Calu3 (cell line): ENCODE results near the gene RAI14. TPM values are rescaled to one million over a fixed set of nuclear protein-coding genes. Genes with fewer than 3 reads are reported as not detected.
"Not testable (repeated sequence)": the region's sequence is repeated elsewhere in the genome, so short reads cannot be mapped to it uniquely, and the experiment has no call there.

Experiments
- BruUV-seq: library from RNA; stranded (reverse); fragments of 400-500 nt; replicated peaks from 2 replicates; lab custom pipeline; 2021; lab: Mats Ljungman, UMichigan
- CTCF ChIA-PET: fragments of 300-600 bp; sonication (Branson Sonifier 250); formaldehyde crosslinking; loops from one replicate; lab custom pipeline; 2022; ENCODE audit warnings: antibody characterized with exemption; lab: Charles Lee
- DNase-seq: peaks from one replicate; pipeline ENCODE4 v3.0.0; 2022
- H3K27ac Mint-ChIP-seq: one replicate; pipeline ENCODE4 v1.8.0; 2022; ENCODE audit warnings: mixed read lengths; ENCODE audit not compliant: unreplicated experiment
- H3K27me3 Mint-ChIP-seq: one replicate; pipeline ENCODE4 v1.8.0; 2022; ENCODE audit warnings: mixed read lengths; ENCODE audit not compliant: unreplicated experiment
- H3K36me3 Mint-ChIP-seq: one replicate; pipeline ENCODE4 v1.8.0; 2022; ENCODE audit warnings: mild to moderate bottlenecking, moderate library complexity, mixed read lengths; ENCODE audit not compliant: insufficient read depth, unreplicated experiment
- H3K4me1 Mint-ChIP-seq: one replicate; pipeline ENCODE4 v1.8.0; 2022; ENCODE audit warnings: mild to moderate bottlenecking, low read depth, mixed read lengths; ENCODE audit not compliant: unreplicated experiment
- H3K4me3 Mint-ChIP-seq: one replicate; pipeline ENCODE4 v1.8.0; 2022; ENCODE audit warnings: mild to moderate bottlenecking, low read depth, moderate library complexity, mixed read lengths; ENCODE audit not compliant: unreplicated experiment
- H3K9me3 Mint-ChIP-seq: one replicate; pipeline ENCODE4 v1.8.0; 2022; ENCODE audit warnings: low read depth, mixed read lengths; ENCODE audit not compliant: unreplicated experiment
- intact Hi-C: fragments of 100-400 bp; cut with micrococcal nuclease; formaldehyde crosslinking; loops from one replicate; pipeline ENCODE4 v1.10.0; 2022; ENCODE audit not compliant: unreplicated experiment
- total RNA-seq: library from RNA; stranded (reverse); gene quantifications from 2 replicates; pipeline ENCODE4 v1.2.3, GENCODE V29; 2022
- TF ChIP-seq, protein P1 (sequence below): fragments of 200-600 bp; IDR thresholded peaks from one replicate; pipeline ENCODE4 v1.8.0; 2022; ENCODE audit warnings: antibody characterized with exemption; ENCODE audit not compliant: unreplicated experiment

Gene RAI14
- total RNA-seq, 1 experiment from 2014 or later: 84.3 TPM

DNA sequence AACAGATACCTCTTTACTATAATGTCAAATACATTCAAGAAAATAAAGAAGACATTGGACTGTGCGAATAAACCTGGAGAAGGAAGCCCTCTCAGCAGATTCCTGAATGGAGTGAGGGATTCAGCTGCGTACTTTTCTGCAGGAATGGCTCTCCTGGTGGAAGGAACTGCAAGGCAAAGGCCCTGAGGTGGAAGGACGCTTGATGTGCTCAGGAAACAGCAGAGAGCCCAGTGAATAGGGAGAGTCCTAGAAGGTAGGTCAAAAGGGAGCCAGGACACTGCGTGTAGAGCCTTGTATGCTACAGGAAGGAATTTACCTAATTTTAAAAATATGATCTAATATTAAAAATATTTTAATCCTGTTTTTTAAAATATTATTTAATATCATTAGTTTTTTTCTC, 114.4 kb downstream of the RAI14 start:
- Mint-ChIP-seq H3K36me3 (peaks cover 4% of the 10 kb centered on the region), H3K27ac (no peak overlapping the region), H3K9me3 (peaks cover 6% of the 10 kb centered on the region), H3K4me1 (no peaks in the 10 kb centered on the region), H3K27me3 (no peaks in the 10 kb centered on the region), H3K4me3 (no peak overlapping the region)
- CTCF ChIA-PET: no interaction called here
- intact Hi-C loops: no loop called here
- DNase-seq: no peak
- no TSS peak for BruUV-seq
- TF ChIP-seq, protein P1, sequence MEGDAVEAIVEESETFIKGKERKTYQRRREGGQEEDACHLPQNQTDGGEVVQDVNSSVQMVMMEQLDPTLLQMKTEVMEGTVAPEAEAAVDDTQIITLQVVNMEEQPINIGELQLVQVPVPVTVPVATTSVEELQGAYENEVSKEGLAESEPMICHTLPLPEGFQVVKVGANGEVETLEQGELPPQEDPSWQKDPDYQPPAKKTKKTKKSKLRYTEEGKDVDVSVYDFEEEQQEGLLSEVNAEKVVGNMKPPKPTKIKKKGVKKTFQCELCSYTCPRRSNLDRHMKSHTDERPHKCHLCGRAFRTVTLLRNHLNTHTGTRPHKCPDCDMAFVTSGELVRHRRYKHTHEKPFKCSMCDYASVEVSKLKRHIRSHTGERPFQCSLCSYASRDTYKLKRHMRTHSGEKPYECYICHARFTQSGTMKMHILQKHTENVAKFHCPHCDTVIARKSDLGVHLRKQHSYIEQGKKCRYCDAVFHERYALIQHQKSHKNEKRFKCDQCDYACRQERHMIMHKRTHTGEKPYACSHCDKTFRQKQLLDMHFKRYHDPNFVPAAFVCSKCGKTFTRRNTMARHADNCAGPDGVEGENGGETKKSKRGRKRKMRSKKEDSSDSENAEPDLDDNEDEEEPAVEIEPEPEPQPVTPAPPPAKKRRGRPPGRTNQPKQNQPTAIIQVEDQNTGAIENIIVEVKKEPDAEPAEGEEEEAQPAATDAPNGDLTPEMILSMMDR: no peak

DNA sequence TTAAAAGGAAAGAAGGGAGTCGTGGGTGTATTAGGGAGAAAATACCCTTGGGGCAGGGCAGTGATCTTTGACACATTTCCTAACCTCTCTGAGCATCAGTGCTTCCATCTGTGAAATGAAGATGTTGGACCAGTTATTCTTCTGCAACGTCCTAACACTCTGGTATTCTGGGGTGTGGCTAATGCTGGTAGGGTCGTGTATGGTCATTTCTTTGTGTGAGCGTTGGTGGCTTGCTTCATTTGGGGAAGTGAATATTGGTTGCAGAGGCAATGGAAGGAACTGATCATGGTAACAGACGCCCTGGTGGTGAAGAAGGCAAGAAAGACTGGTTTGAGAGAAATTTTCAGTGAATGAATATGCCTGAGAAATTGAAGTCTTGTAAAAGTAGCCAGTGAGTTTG, 114.9 kb downstream of the RAI14 start:
- peaks cover 9% of the 10 kb centered on the region for H3K9me3 Mint-ChIP-seq
- TF ChIP-seq, protein P1: no peak
- no peaks in the 10 kb centered on the region for H3K36me3 Mint-ChIP-seq
- no peaks in the 10 kb centered on the region for H3K4me1 Mint-ChIP-seq
- H3K27ac Mint-ChIP-seq: no peak overlapping the region
- no peaks in the 10 kb centered on the region for H3K27me3 Mint-ChIP-seq
- DNase-seq: no peak
- no TSS peak for BruUV-seq
- no peak overlapping the region for H3K4me3 Mint-ChIP-seq
- CTCF ChIA-PET: no interaction called here
- intact Hi-C loops: no loop called here

DNA sequence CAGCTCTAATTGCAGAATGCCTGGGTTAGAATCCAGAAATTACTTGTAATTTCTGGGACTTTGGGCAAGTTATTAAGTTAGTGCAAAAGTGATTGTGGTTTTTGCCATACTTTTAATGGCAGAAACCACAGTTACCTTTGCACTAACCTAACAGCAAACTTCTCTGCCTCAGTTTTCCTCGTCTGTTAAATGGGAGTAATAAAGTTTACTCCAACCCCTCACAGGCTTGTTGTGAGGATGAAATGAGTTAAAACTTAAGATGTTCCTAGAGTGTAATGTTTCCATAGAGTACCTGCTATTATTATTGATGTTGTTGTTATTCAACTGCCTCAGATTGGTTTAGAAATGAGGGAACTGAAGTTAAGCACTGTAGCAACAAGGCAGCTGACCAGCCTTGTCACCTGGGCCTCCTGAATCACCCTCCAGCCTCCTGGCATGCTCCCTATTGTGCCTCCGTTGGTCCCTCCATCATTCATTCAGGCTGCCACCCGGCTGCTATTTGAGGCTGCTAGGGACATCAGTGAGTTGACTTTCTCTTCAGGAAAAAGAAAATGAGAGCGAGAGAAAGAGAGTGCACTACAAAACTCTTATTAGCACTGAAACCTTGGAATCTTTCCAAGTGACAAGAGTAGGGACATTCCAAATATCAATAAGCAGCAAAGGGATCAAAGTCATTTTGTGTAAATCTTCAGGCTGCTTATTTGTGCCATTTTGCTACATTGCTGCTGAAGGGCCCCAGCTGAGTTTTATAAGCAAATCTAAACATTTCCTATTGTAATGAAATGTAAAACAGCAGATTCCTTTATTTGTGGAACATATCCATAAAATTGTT, 116.4 kb downstream of the RAI14 start:
- Mint-ChIP-seq H3K27ac (no peak overlapping the region), H3K9me3 (peaks cover 9% of the 10 kb centered on the region), H3K36me3 (no peaks in the 10 kb centered on the region), H3K27me3 (no peaks in the 10 kb centered on the region), H3K4me3 (no peak overlapping the region), H3K4me1 (no peaks in the 10 kb centered on the region)
- TF ChIP-seq, protein P1: no peak
- no peak for DNase-seq
- BruUV-seq: no TSS peak
- CTCF ChIA-PET: no interaction called here
- intact Hi-C loops: no loop called here

DNA sequence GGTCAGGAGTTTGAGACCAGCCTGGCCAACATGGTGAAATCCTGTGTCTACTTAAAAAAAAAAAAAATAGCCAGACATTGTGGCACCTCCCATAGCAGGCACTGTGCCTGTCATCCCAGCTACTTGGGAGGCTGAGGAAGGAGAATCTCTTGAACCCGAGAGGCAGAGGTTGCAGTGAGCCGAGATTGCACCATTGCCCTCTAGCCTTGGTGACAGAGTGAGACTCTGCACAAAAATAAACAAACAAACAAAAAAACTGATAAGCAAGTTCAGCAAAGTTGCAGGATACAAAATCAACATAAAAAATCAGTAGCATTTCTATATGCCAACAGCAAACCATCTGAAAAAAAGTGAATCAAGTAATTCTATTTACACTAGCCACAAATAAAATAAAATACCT, 118.0 kb downstream of the RAI14 start:
- no TSS peak for BruUV-seq
- Mint-ChIP-seq H3K36me3 (no peaks in the 10 kb centered on the region), H3K4me1 (no peaks in the 10 kb centered on the region), H3K9me3 (peaks cover 9% of the 10 kb centered on the region), H3K27me3 (no peaks in the 10 kb centered on the region), H3K27ac (no peak overlapping the region), H3K4me3 (no peak overlapping the region)
- no peak for DNase-seq
- intact Hi-C loops: no loop called here
- CTCF ChIA-PET: no interaction called here
- TF ChIP-seq, protein P1: no peak

DNA sequence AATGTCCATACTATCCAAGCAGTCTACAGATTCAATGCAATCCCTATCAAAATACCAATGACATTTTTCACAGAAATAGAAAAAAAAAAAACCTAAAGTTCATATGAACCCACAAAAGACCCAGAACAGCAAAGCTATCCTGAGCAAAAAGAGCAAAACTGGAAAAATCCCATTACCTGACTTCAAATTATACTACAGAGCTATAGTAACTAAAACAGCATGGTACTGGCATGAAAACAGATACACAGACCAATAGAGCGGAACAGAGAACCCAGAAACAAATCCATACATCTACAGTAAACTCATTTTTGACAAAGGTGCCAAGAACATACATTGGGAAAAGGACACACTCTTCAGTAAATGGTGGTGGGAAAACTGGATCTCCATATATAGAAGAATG, 118.5 kb downstream of the RAI14 start:
- intact Hi-C loops, H3K27ac Mint-ChIP-seq, H3K36me3 Mint-ChIP-seq, H3K9me3 Mint-ChIP-seq, H3K27me3 Mint-ChIP-seq, BruUV-seq, H3K4me3 Mint-ChIP-seq, CTCF ChIA-PET, H3K4me1 Mint-ChIP-seq, DNase-seq: not testable (repeated sequence)
